Measurements from ENCODE around the gene ATP10B. TPM values are rescaled to one million over a fixed set of nuclear protein-coding genes. Genes with fewer than 3 reads are reported as not detected.

The ATP10B gene
- total and polyA plus RNA-seq, 2 of the 8 experiments (the other 6 are each of a cell fraction or from before 2014, with no cell fraction given), result 0.06 to 0.11 TPM

GRCh38 chr5:160685695-160686094 lies 166.3 kb downstream of the ATP10B start:
- no peak overlapping the region for H3K4ac ChIP-seq (replicated peaks; ENCODE audit: insufficient read length, low read depth, low read length)
- DNase-seq (ENCODE audit: low read depth in 1 of 2, low spot score in 2 of 2) (no peak), FAIRE-seq (no peak)
- no peak overlapping the region for H3K23ac ChIP-seq (ENCODE audit: insufficient read length)
- POLR2A ChIA-PET (ENCODE audit: partially characterized antibody), result no interaction called here
- H3K23me2 ChIP-seq (ENCODE audit: low read depth, low read length), result no peaks in the 10 kb centered on the region
- no peaks in the 10 kb centered on the region for H3K79me1 ChIP-seq (ENCODE audit: low read depth, low read length)
- H4K5ac ChIP-seq (ENCODE audit: insufficient read length, low read depth, low read length), result no peak overlapping the region
- no peak overlapping the region for H3K18ac ChIP-seq (ENCODE audit: extremely low read depth, low read length)
- no peak overlapping the region for H2BK12ac ChIP-seq (ENCODE audit: low read depth, low read length)
- no peak overlapping the region for H3K56ac ChIP-seq (replicated peaks; ENCODE audit: insufficient read length, low read depth, low read length)
- no peak overlapping the region for H2BK5ac ChIP-seq (ENCODE audit: low read depth, low read length)
- H4K8ac ChIP-seq (ENCODE audit: extremely low read depth, insufficient read depth, low read length), result no peak overlapping the region
- H3K9ac ChIP-seq (replicated peaks in 1 of 4; ENCODE audit: extremely low read depth in 1 of 4, low read depth in 3 of 4, low read length in 3 of 4), result no peak overlapping the region
- no peak overlapping the region for H3K27ac ChIP-seq (ENCODE audit: low read depth, low read length)
- no peak overlapping the region for H4K91ac ChIP-seq (replicated peaks; ENCODE audit: insufficient read length, low read length)
- no peak overlapping the region for H3K4me2 ChIP-seq (ENCODE audit: insufficient read depth in 1 of 2, low read depth in 2 of 2, low read length in 2 of 2)
- H3K4me3 ChIP-seq (ENCODE audit: extremely low read depth in 1 of 4, insufficient read depth in 2 of 4, low read depth in 3 of 4, low read length in 4 of 4), result no peak overlapping the region
- no peaks in the 10 kb centered on the region for H3K79me2 ChIP-seq (ENCODE audit: control insufficient read depth in 1 of 2, insufficient read depth in 2 of 2, low read length in 2 of 2)
- WGBS, 2 experiments (ENCODE audit: extremely low coverage in 1 of 2, insufficient coverage in 1 of 2, insufficient read length in 1 of 2, insufficient replicate concordance in 2 of 2, low coverage in 1 of 2, low lambda C conversion rate in 2 of 2, missing lambda C conversion rate in 1 of 2), result 73% methylated on average over 6 of the region's 6 CpGs; no CpG with 5 or more reads in 1 of the 2 experiments
- H2BK15ac ChIP-seq (ENCODE audit: low read length), result no peak overlapping the region
- H2BK20ac ChIP-seq (ENCODE audit: low read length), result no peak overlapping the region
- H2BK120ac ChIP-seq (replicated peaks; ENCODE audit: low read depth, low read length), result no peak overlapping the region
- H3K27me3 ChIP-seq (replicated peaks in 1 of 4; ENCODE audit: control insufficient read depth in 3 of 4, extremely low read depth in 1 of 4, insufficient read depth in 3 of 4, low read length in 3 of 4), result no peaks in the 10 kb centered on the region
- no peaks in the 10 kb centered on the region for H4K20me1 ChIP-seq (replicated peaks in 1 of 2; ENCODE audit: control insufficient read depth in 1 of 2, insufficient read depth in 2 of 2, low read length in 2 of 2)
- H3K4me1 ChIP-seq (replicated peaks in 1 of 4; ENCODE audit: control insufficient read depth in 3 of 4, insufficient read depth in 4 of 4, low read length in 3 of 4), result no peaks in the 10 kb centered on the region
- CTCF ChIA-PET (ENCODE audit: partially characterized antibody), result interaction anchor here (0.7 to 7.2 kb wide), 4 partner anchors 57 to 178 kb away, joined by 3 to 32 read pairs (median 4); no protein-coding TSS in a partner anchor
- no peak overlapping the region for H2AFZ ChIP-seq (ENCODE audit: low read length)
- H2AK5ac ChIP-seq (ENCODE audit: low read depth, low read length), result no peak overlapping the region
- no peak overlapping the region for H3K14ac ChIP-seq (ENCODE audit: insufficient read length)
- H3K36me3 ChIP-seq (ENCODE audit: control insufficient read depth in 2 of 4, insufficient read depth in 4 of 4, low read length in 3 of 4), result no peaks in the 10 kb centered on the region
- H3K9me3 ChIP-seq (ENCODE audit: insufficient read depth in 2 of 2, low read depth in 1 of 2, low read length in 1 of 2), result no peaks in the 10 kb centered on the region
- TF ChIP-seq TEAD4 (IDR thresholded peaks at IDR 0.05; ENCODE audit: low read depth, low read length), result peak; percentile 63; the same call in 1 of the 2 replicates
- TF ChIP-seq SRF (IDR thresholded peaks at IDR 0.05; ENCODE audit: low read depth, low read length), result no peak
- TF ChIP-seq CREB1 (IDR thresholded peaks at IDR 0.05), result no peak
- no peak for TF ChIP-seq EGR1 (IDR thresholded peaks at IDR 0.05; ENCODE audit: borderline replicate concordance, low read depth, low read length)
- no peak for TF ChIP-seq SP4 (IDR thresholded peaks at IDR 0.05; ENCODE audit: low read length)
- no peak for TF ChIP-seq KDM5A (IDR thresholded peaks at IDR 0.05; ENCODE audit: low read length)
- no peak for TF ChIP-seq NRF1 (IDR thresholded peaks at IDR 0.05; ENCODE audit: low read depth, low read length)
- peak in 2 of 3 experiments; percentile 67 to 97; a peak in 3 of 4 replicates for TF ChIP-seq CTCF (IDR thresholded peaks at IDR 0.05; ENCODE audit: control extremely low read depth in 1 of 3, insufficient read depth in 1 of 3, low read depth in 1 of 3, low read length in 3 of 3)
- TF ChIP-seq RAD21 (IDR thresholded peaks at IDR 0.05 in 1 of 2, conservative IDR thresholded peaks at IDR 0.05 in 1 of 2; ENCODE audit: low read depth in 2 of 2, low read length in 2 of 2), result peak; percentile 85 to 86
- no peak for TF ChIP-seq RXRA (IDR thresholded peaks at IDR 0.05; ENCODE audit: insufficient read depth, low read depth, low read length)
- TF ChIP-seq MAFK (IDR thresholded peaks at IDR 0.05; ENCODE audit: low read depth, low read length), result no peak
- TF ChIP-seq TCF12 (IDR thresholded peaks at IDR 0.05; ENCODE audit: low read depth, low read length), result no peak

Data from H1 (cell line).